GM23248 (cell line): Measurements from ENCODE around the gene SIGLEC11. TPM values are rescaled to one million over a fixed set of nuclear protein-coding genes. Genes with fewer than 3 reads are reported as not detected.
A peak's percentile ranks its signal among the peaks of the same experiment; 100 is the strongest.

Experiments
- DNase-seq: peaks from one replicate; pipeline ENCODE4 v3.0.0-alpha.2; 2015
- H2AFZ ChIP-seq: fragments of 200-600 bp; sonication (generic); 2 replicates; pipeline ENCODE4 v1.6.1; 2016; ENCODE audit warnings: antibody characterized with exemption
- H3F3A ChIP-seq: fragments of 200-600 bp; sonication (generic); 2 replicates; pipeline ENCODE4 v1.6.1; 2016; ENCODE audit warnings: mild to moderate bottlenecking, antibody characterized with exemption, mixed run types; ENCODE audit not compliant: insufficient read depth
- H3K27ac ChIP-seq: fragments of 200-600 bp; sonication (generic); 2 replicates; pipeline ENCODE4 v1.5.1; 2016; ENCODE audit warnings: mild to moderate bottlenecking
- H3K27me3 ChIP-seq: fragments of 200-600 bp; sonication (generic); replicated peaks from 2 replicates; pipeline ENCODE4 v1.6.1; 2016; ENCODE audit warnings: mild to moderate bottlenecking; ENCODE audit not compliant: insufficient read depth
- H3K36me3 ChIP-seq: fragments of 200-600 bp; sonication (generic); 2 replicates; pipeline ENCODE4 v1.6.1; 2016; ENCODE audit warnings: low read depth, mild to moderate bottlenecking
- H3K4me1 ChIP-seq: fragments of 200-600 bp; sonication (generic); 2 replicates; pipeline ENCODE4 v1.6.1; 2016; ENCODE audit warnings: mild to moderate bottlenecking; ENCODE audit not compliant: insufficient read depth
- H3K4me2 ChIP-seq: fragments of 200-600 bp; sonication (generic); one replicate; pipeline ENCODE4 v1.6.1; 2016; ENCODE audit warnings: mild to moderate bottlenecking; ENCODE audit not compliant: unreplicated experiment
- H3K4me3 ChIP-seq: fragments of 200-600 bp; sonication (generic); 2 replicates; pipeline ENCODE4 v1.5.1; 2016; ENCODE audit warnings: mild to moderate bottlenecking
- H3K79me2 ChIP-seq: fragments of 200-600 bp; sonication (generic); 2 replicates; pipeline ENCODE4 v1.6.1; 2016; ENCODE audit warnings: mild to moderate bottlenecking; ENCODE audit not compliant: insufficient read depth
- H3K9ac ChIP-seq: fragments of 200-600 bp; sonication (generic); 2 replicates; pipeline ENCODE4 v1.6.1; 2016; ENCODE audit warnings: mild to moderate bottlenecking
- H3K9me2 ChIP-seq: fragments of 200-600 bp; sonication (generic); 2 replicates; pipeline ENCODE4 v1.6.1; 2016; ENCODE audit warnings: mixed run types, mild to moderate bottlenecking, moderate library complexity; ENCODE audit not compliant: insufficient read depth
- H3K9me3 ChIP-seq: fragments of 200-600 bp; sonication (generic); one replicate; pipeline ENCODE4 v1.6.1; 2017; ENCODE audit warnings: low read depth
- H4K20me1 ChIP-seq: fragments of 200-600 bp; sonication (generic); 2 replicates; pipeline ENCODE4 v1.6.0; 2016; ENCODE audit not compliant: insufficient read depth
- EZH2 ChIP-seq: fragments of 200-600 bp; sonication (generic); IDR thresholded peaks from 2 replicates; pipeline ENCODE4 v1.6.1; 2018; ENCODE audit warnings: antibody characterized with exemption, mild to moderate bottlenecking; ENCODE audit not compliant: insufficient read depth, poor library complexity, severe bottlenecking
- EZH2phosphoT487 ChIP-seq: fragments of 200-600 bp; sonication (generic); IDR thresholded peaks from 2 replicates; pipeline ENCODE4 v1.6.1; 2018; ENCODE audit warnings: antibody characterized with exemption, moderate library complexity, mild to moderate bottlenecking, low read depth; ENCODE audit not compliant: insufficient read depth
- WGBS, 2 experiments: methylation state at CpG; one replicate each; pipeline ENCODE4 v1.1.6; 2015 to 2017; ENCODE audit warnings: low lambda C conversion rate in 2 of 2, low coverage in 1 of 2; ENCODE audit errors: missing lambda C conversion rate in 2 of 2; 5-methylcytosine and 5-hydroxymethylcytosine counted together
- in situ Hi-C: fragments of 300-500 bp; cut with MboI; formaldehyde crosslinking; loops from 2 replicates; pipeline ENCODE4 v1.15.0; 2020
- polyA plus RNA-seq: library from polyadenylated mRNA; unstranded; fragments of >200 nt; fragmentation: Nextera tagmentation; extraction: Ambion mirVana; gene quantifications from 2 replicates; pipeline ENCODE4 v1.2.1, GENCODE V29; 2016
- total RNA-seq: library from RNA; depleted of rRNA; stranded (reverse); fragments of >200 nt; shearing (Covaris generic); gene quantifications from 2 replicates; pipeline ENCODE4 v1.2.3, GENCODE V29; 2014

The SIGLEC11 gene
- total and polyA plus RNA-seq, 2 experiments from 2014 or later, result not detected

DNA sequence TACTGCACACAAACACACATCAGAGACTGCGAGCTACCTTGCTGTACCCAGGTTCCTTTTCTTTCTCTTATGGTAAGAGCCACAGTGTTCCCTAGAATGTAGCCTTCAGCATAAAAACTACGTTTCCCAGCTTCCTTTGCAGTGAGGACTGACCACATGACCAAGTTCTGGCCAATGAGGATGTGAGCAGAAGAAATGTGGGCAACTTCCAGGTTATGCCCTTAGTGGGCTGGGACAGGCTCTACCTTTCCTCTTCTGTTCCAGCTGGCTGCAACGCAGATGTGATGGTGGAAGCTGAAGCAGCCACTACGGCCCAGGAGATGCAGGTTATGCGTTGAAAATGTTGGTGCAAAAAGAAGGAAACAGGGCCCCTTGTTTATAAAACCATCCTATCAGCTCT is 36.7 kb upstream of the SIGLEC11 start:
- in situ Hi-C loops, result no loop called here
- WGBS, 2 experiments, result 87 to 89% methylated on average over 5 of the region's 5 CpGs
- TF ChIP-seq EZH2phosphoT487 (no peak), EZH2 (no peak)
- Histone ChIP-seq H3K4me2 (no peak overlapping the region), H3K9me3 (no peaks in the 10 kb centered on the region), H3K27me3 (no peaks in the 10 kb centered on the region), H2AFZ (no peak overlapping the region), H3K4me3 (no peak overlapping the region), H3F3A (no peaks in the 10 kb centered on the region), H3K27ac (no peak overlapping the region), H3K36me3 (peaks cover 19% of the 10 kb centered on the region), H4K20me1 (no peaks in the 10 kb centered on the region), H3K4me1 (no peaks in the 10 kb centered on the region), H3K9ac (no peak overlapping the region), H3K79me2 (no peaks in the 10 kb centered on the region), H3K9me2 (no peaks in the 10 kb centered on the region)
- peak; percentile 43 for DNase-seq

DNA sequence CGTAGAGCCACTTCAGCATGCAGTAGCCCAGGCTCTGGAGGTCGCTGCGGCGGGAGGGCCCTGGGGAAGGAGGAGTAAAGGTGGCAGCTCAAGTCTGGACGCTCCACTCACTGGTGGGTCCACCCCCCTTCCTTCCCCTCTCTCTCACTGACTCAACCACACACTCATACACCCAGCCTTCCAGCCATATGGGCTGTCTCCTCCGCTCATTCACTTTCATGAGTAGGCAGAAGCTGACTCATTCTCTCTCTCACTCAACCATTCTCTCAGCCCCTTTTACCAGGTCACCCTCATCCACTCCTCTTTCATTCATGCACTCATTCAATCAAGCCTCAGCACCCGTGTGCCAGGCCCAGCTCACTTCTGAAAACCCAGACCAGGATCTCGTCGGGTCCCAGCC is 27.5 kb upstream of the SIGLEC11 start:
- peaks cover 20% of the 10 kb centered on the region for H3K36me3 ChIP-seq
- WGBS, 2 experiments, result 69 to 72% methylated on average over 9 of the region's 9 CpGs
- no peaks in the 10 kb centered on the region for H3K4me1 ChIP-seq
- H3K4me3 ChIP-seq, result no peak overlapping the region
- peaks cover 7% of the 10 kb centered on the region; the same call in 1 of the 2 replicates for H3F3A ChIP-seq
- no peak overlapping the region for H3K4me2 ChIP-seq
- DNase-seq, result peak; percentile 80
- no peak overlapping the region for H3K27ac ChIP-seq
- in situ Hi-C loops, result no loop called here
- H3K9me3 ChIP-seq, result no peaks in the 10 kb centered on the region
- H3K79me2 ChIP-seq, result no peaks in the 10 kb centered on the region
- H4K20me1 ChIP-seq, result no peaks in the 10 kb centered on the region; the same call in 1 of the 2 replicates
- no peak overlapping the region for H2AFZ ChIP-seq
- TF ChIP-seq EZH2phosphoT487 (no peak), EZH2 (no peak)
- H3K9ac ChIP-seq, result no peak overlapping the region
- no peaks in the 10 kb centered on the region for H3K27me3 ChIP-seq
- H3K9me2 ChIP-seq, result no peaks in the 10 kb centered on the region

DNA sequence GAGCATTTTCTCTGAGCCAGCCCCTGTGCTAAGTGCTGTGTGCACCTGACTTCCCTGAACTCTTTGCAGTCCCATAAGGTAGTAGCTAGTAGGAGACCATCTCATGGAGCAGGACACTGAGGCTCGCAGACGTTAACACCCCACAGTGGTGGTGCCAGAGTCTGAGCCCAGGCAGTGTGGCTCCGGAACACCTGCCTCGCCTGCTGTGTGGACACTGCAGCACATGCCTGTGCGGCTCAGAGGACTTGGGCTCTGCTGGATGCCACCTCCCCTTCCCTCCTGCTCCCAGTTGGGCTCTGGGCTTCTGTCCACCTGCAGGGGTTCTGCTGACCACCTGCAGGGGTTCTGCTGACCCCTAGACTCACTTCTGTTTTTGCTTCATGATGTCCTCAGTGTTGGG is 27.0 kb upstream of the SIGLEC11 start:
- WGBS, 2 experiments, result 94 to 100% methylated on average over 5 of the region's 5 CpGs
- Histone ChIP-seq H3K9me2 (no peaks in the 10 kb centered on the region), H3K27ac (no peak overlapping the region), H3K4me2 (no peak overlapping the region), H4K20me1 (no peaks in the 10 kb centered on the region; the same call in 1 of the 2 replicates), H3K4me1 (no peaks in the 10 kb centered on the region), H3K27me3 (no peaks in the 10 kb centered on the region), H3K9ac (no peak overlapping the region), H3K4me3 (no peak overlapping the region), H3K79me2 (no peaks in the 10 kb centered on the region), H3F3A (peaks cover 7% of the 10 kb centered on the region; the same call in 1 of the 2 replicates), H2AFZ (no peak overlapping the region), H3K9me3 (no peaks in the 10 kb centered on the region), H3K36me3 (peaks cover 19% of the 10 kb centered on the region)
- no peak for TF ChIP-seq EZH2
- no peak for TF ChIP-seq EZH2phosphoT487
- no peak for DNase-seq
- in situ Hi-C loops, result no loop called here

DNA sequence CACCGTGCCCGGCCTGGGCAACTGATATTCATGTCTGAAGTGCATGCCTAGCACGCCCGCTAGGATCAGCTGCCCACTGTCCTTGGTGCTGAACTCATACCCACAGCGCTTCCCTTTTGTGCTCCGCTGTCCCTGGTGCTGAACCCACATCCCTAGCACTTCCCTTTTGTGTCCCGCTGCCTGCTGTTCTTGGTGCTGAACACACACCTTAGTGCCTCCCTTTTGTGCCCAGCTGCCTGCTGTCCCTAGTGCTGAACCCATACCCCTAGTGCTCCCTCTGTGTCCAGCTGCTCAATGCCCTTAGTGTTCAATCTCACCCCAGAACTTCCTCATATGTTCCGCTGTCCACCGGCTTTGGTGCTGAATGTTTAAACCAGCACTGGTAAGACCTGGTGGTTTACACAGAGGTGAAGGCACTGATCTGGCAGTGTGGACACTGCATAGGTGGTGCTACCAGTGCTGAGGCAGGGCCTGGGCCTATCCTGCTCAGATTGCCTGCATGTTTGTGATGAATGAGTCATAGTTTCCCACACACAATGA is 26.3 kb upstream of the SIGLEC11 start:
- WGBS, 2 experiments, result 25 to 29% methylated on average over 9 of the region's 9 CpGs
- DNase-seq, result peak; percentile 92
- Histone ChIP-seq H3K27me3 (no peaks in the 10 kb centered on the region), H3K27ac (no peak overlapping the region), H3F3A (peaks cover 7% of the 10 kb centered on the region; the same call in 1 of the 2 replicates), H3K36me3 (peaks cover 12% of the 10 kb centered on the region), H3K79me2 (no peaks in the 10 kb centered on the region), H3K9ac (no peak overlapping the region), H3K9me2 (no peaks in the 10 kb centered on the region), H3K9me3 (no peaks in the 10 kb centered on the region), H3K4me2 (no peak overlapping the region), H3K4me1 (no peaks in the 10 kb centered on the region), H3K4me3 (no peak overlapping the region), H4K20me1 (no peaks in the 10 kb centered on the region; the same call in 1 of the 2 replicates), H2AFZ (no peak overlapping the region)
- no peak for TF ChIP-seq EZH2
- no peak for TF ChIP-seq EZH2phosphoT487
- in situ Hi-C loops, result no loop called here
